Transverse colon (tissue), 4 donors: ENCODE measurements around the gene BTG2. TPM values are rescaled to one million over a fixed set of nuclear protein-coding genes. Genes with fewer than 3 reads are reported as not detected.

Source experiments
- DNase-seq: peaks from one replicate; pipeline ENCODE4 v3.0.0-alpha.2; 2019
- H3K27ac ChIP-seq, 4 donors: fragments of 200-600 bp; sonication (generic); 2 replicates each; pipeline ENCODE4 v1.5.1; 2016 to 2018; ENCODE audit warnings: inconsistent platforms in 4 of 4
- H3K27me3 ChIP-seq: fragments of 200-600 bp; sonication (generic); 2 replicates; pipeline ENCODE4 v1.5.1; 2017; ENCODE audit warnings: inconsistent platforms
- H3K36me3 ChIP-seq, 4 donors: fragments of 200-600 bp; sonication (generic); 2 replicates each; pipeline ENCODE4 v1.5.1; 2017 to 2019; ENCODE audit warnings: inconsistent platforms in 4 of 4
- H3K4me1 ChIP-seq, 4 donors: fragments of 200-600 bp; sonication (generic); 2 replicates each; pipeline ENCODE4 v1.5.1; 2017 to 2020; ENCODE audit warnings: inconsistent platforms in 4 of 4
- H3K4me3 ChIP-seq, 4 donors: fragments of 200-600 bp; sonication (generic); 1 replicate in 1 of 4; 2 replicates in 3 of 4; pipeline versions ENCODE4 v1.5.1 to v1.6.1; 2017 to 2019; ENCODE audit warnings: inconsistent platforms in 4 of 4
- H3K9me3 ChIP-seq, 2 donors: fragments of 200-600 bp; sonication (generic); 2 replicates each; pipeline ENCODE4 v1.5.1; 2017 to 2019; ENCODE audit warnings: inconsistent platforms in 2 of 2
- EP300 ChIP-seq: sonication (generic); formaldehyde crosslinking; IDR thresholded peaks from one replicate; pipeline ENCODE4 v1.6.1; 2017; ENCODE audit warnings: antibody characterized with exemption, low read depth
- POLR2A ChIP-seq: fragments of 450-650 bp; IDR thresholded peaks from one replicate; pipeline ENCODE4 v1.6.1; 2016; ENCODE audit warnings: antibody characterized with exemption, mild to moderate bottlenecking, moderate library complexity
- POLR2AphosphoS5 ChIP-seq, 3 donors: sonication (generic); formaldehyde crosslinking; IDR thresholded peaks; one replicate each; pipeline ENCODE4 v1.6.1; 2016; ENCODE audit warnings: antibody characterized with exemption in 3 of 3
- WGBS, 2 donors: methylation state at CpG; one replicate each; pipeline ENCODE4 v1.1.5; 2018; ENCODE audit warnings: low coverage in 1 of 2; 5-methylcytosine and 5-hydroxymethylcytosine counted together
- in situ Hi-C, 4 donors: fragments of 200-750 bp; cut with MboI; loops; one replicate each; pipeline versions ENCODE4 v1.15.0 to v1.15.1; 2017; ENCODE audit warnings: low sequenced_read_pairs in 3 of 4, low pct_ligation_motif_present in 1 of 4, low pct_unique_long_range_greater_than_20kb in 1 of 4
- intact Hi-C: fragments of 100-400 bp; cut with DNase I; formaldehyde crosslinking; loops from one replicate; pipeline ENCODE4 v1.15.1; 2023; ENCODE audit warnings: low total_unique reads
- total RNA-seq, 4 donors: library from RNA; depleted of rRNA; stranded (reverse); fragments of >200 nt; gene quantifications; one replicate each; pipeline ENCODE4 v1.1.0, GENCODE V29; 2016
- TF ChIP-seq, protein P1 (sequence below), 5 experiments: fragments of 200-600 bp in 3 of 5; fragments of 450-650 bp in 2 of 5; sonication (generic) in 3 of 5; IDR thresholded peaks; 1 replicate in 2 of 5; 2 replicates in 3 of 5; pipeline ENCODE4 v1.5.1; 2016 to 2017; ENCODE audit warnings: antibody characterized with exemption in 5 of 5, inconsistent platforms in 3 of 5, mild to moderate bottlenecking in 2 of 5, moderate library complexity in 1 of 5

Gene BTG2
- total RNA-seq, 4 donors from 2014 or later, result 98.9 to 144 (median 142) TPM

DNA sequence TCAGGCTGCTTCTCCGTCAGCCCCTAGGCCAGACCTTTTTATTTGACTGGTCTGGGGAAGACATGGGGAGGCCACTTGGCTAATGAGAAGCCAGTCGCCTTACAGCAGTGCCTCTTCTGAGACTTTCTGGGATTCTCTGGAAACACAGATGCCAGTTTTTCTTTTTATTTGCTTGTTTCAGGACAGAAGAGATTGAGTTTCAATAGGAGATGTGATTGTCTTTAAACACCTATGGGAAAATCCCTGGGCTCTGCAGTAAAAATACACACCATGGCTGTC lies 15.4 kb upstream of the BTG2 start:
- DNase-seq, result no peak
- no peak for TF ChIP-seq EP300
- TF ChIP-seq, protein P1, sequence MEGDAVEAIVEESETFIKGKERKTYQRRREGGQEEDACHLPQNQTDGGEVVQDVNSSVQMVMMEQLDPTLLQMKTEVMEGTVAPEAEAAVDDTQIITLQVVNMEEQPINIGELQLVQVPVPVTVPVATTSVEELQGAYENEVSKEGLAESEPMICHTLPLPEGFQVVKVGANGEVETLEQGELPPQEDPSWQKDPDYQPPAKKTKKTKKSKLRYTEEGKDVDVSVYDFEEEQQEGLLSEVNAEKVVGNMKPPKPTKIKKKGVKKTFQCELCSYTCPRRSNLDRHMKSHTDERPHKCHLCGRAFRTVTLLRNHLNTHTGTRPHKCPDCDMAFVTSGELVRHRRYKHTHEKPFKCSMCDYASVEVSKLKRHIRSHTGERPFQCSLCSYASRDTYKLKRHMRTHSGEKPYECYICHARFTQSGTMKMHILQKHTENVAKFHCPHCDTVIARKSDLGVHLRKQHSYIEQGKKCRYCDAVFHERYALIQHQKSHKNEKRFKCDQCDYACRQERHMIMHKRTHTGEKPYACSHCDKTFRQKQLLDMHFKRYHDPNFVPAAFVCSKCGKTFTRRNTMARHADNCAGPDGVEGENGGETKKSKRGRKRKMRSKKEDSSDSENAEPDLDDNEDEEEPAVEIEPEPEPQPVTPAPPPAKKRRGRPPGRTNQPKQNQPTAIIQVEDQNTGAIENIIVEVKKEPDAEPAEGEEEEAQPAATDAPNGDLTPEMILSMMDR (IDR thresholded peaks at IDR 0.05), result no peak
- TF ChIP-seq POLR2AphosphoS5 (IDR thresholded peaks at IDR 0.05), result no peak
- TF ChIP-seq POLR2A, result no peak
- Histone ChIP-seq H3K4me1 (peaks cover 60 to 75% (median 73%) of the 10 kb centered on the region in 4 donors), H3K36me3 (no peaks in the 10 kb centered on the region), H3K27ac (peak overlapping the region; percentile 91 to 97 (median 96)), H3K9me3 (no peaks in the 10 kb centered on the region), H3K4me3 (peak overlapping the region in 2 of 4 donors; percentile 10 to 38), H3K27me3 (no peaks in the 10 kb centered on the region)
- in situ Hi-C loops (no loop called here), intact Hi-C loops (no loop called here)
- 41% methylated on average over 2 of the region's 2 CpGs; no CpG with 5 or more reads in 1 of the 2 donors for WGBS, 2 donors

GRCh38 chr1:203290261-203291089 lies 14.8 kb upstream of the BTG2 start:
- intact Hi-C loops (no loop called here), in situ Hi-C loops (no loop called here)
- DNase-seq, result peak; percentile 99
- peak overlapping the region; percentile 91 to 97 (median 96) for H3K27ac ChIP-seq
- WGBS, 2 donors, result 7% methylated on average over 30 of the region's 31 CpGs; no CpG with 5 or more reads in 1 of the 2 donors
- TF ChIP-seq EP300 (peak; percentile 98), POLR2A (peak; percentile 95), POLR2AphosphoS5 (IDR thresholded peaks at IDR 0.05) (peak; percentile 90 to 96 (median 95))
- TF ChIP-seq, protein P1 (IDR thresholded peaks at IDR 0.05), result no peak
- H3K4me1 ChIP-seq, result peaks cover 56 to 70% (median 68%) of the 10 kb centered on the region in 4 donors
- peak overlapping the region in 2 of 4 donors; percentile 10 to 38 for H3K4me3 ChIP-seq
- no peaks in the 10 kb centered on the region for H3K36me3 ChIP-seq
- no peaks in the 10 kb centered on the region for H3K9me3 ChIP-seq
- H3K27me3 ChIP-seq, result no peaks in the 10 kb centered on the region

- DNase-seq, result peak; percentile 85
- H3K4me1 ChIP-seq, result peaks cover 46 to 60% (median 59%) of the 10 kb centered on the region in 4 donors
- H3K27me3 ChIP-seq, result no peaks in the 10 kb centered on the region
- no peak for TF ChIP-seq EP300
- peak; percentile 48 to 76 (median 63) for TF ChIP-seq POLR2AphosphoS5 (IDR thresholded peaks at IDR 0.05)
- peak; percentile 36 for TF ChIP-seq POLR2A
- TF ChIP-seq, protein P1 (IDR thresholded peaks at IDR 0.05), result no peak
- intact Hi-C loops, result no loop called here
- in situ Hi-C loops, result no loop called here
- 53 to 92% methylated on average over 2 to 17 of the region's 17 CpGs for WGBS, 2 donors
- no peak overlapping the region for H3K4me3 ChIP-seq
- peak overlapping the region; percentile 91 to 97 (median 96) for H3K27ac ChIP-seq
- H3K36me3 ChIP-seq, result no peaks in the 10 kb centered on the region
- H3K9me3 ChIP-seq, result no peaks in the 10 kb centered on the region
These were observed 13.9 kb upstream of the BTG2 start for GRCh38 chr1:203291201-203292096.

DNA sequence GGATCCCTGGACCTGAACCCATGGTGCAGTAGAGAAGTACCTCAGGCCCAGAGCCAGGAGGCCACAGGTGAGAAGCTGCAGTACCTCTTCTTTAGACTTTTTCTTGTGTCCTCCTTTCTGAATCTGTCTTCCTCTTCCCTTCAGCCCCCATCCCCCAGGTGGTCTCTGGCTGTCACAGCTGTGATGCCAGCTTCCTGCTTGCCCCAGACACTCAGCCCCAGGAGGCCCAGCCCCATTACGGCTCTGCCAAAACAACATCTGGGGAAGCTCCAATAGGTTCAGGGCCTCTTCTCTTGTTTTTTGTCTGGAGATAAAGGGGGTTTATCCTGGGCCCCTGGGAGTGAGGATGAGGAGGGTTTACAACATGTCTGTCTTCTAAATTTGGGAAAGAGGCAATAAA lies 9.5 kb upstream of the BTG2 start:
- intact Hi-C loops (no loop called here), in situ Hi-C loops (no loop called here)
- H3K4me1 ChIP-seq, result peaks cover 10 to 18% (median 17%) of the 10 kb centered on the region in 4 donors
- H3K27me3 ChIP-seq, result no peaks in the 10 kb centered on the region
- H3K9me3 ChIP-seq, result no peaks in the 10 kb centered on the region
- H3K27ac ChIP-seq, result no peak overlapping the region
- no peak for TF ChIP-seq POLR2AphosphoS5 (IDR thresholded peaks at IDR 0.05)
- TF ChIP-seq, protein P1 (IDR thresholded peaks at IDR 0.05), result no peak
- no peak for TF ChIP-seq POLR2A
- no peak for TF ChIP-seq EP300
- 67 to 77% methylated on average over 1 of the region's 1 CpG for WGBS, 2 donors
- no peak for DNase-seq
- H3K4me3 ChIP-seq, result no peak overlapping the region
- no peaks in the 10 kb centered on the region for H3K36me3 ChIP-seq
